NCI-H345 treated with DMSO at 0.1 percent for 48 hours (cell line): ENCODE data around the gene DOCK3.

Source experiments
- DNase-seq: peaks from one replicate; lab custom pipeline; 2025; ENCODE audit not compliant: unreplicated experiment; lab: John Stamatoyannopoulos, UW

DOCK3 gene

DNA sequence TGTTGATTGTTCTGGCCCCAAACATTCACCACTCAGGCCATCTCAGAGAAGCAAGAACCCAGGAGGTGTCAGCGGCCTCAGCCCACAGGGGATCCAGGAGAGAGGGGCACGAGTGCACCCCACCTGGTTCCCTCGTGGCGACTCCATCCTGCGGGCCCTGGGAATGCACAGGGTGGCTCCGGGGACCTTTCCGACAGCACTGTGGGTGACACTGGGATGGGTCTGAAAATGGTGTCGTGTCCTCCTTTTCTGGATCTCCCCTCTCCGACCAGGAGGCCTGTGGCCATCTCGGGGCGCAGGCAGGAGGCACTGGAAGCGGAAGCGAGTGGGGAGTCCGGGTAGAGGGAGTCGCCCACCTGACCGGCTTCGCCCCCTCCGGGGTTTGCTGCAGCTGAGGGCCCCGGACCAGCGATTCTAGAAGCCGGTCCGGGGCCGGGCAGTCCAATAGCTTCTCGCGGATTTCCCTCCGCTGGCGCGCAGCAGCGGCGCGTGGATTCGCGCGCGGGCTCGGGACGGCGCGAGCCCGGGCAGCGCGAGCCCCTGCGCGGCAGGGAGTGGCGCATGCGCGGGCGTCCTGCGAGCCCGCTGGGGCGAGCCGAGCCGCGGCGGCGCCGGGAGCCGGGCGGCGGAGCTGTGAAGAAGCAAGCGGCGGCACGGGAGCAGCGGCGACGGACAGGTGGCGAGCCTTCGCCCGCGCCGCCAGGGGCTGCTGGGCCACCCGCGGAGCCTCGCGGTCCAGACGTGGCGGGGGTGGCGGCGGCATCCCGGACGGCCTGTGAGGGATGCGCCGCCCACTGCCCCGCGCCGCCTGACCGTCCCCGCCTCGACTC is at the start of gene DOCK3:
TSS of gene DOCK3 (plus strand) at position 579 of the 830 bp plus-strand sequence. CDS start 337 bp downstream, outside the sequence.
- no peak for DNase-seq

- no peak for DNase-seq
Measured at GRCh38 chr3:50625231-50626182, 49.2 kb upstream of the DOCK3 start.

DNA sequence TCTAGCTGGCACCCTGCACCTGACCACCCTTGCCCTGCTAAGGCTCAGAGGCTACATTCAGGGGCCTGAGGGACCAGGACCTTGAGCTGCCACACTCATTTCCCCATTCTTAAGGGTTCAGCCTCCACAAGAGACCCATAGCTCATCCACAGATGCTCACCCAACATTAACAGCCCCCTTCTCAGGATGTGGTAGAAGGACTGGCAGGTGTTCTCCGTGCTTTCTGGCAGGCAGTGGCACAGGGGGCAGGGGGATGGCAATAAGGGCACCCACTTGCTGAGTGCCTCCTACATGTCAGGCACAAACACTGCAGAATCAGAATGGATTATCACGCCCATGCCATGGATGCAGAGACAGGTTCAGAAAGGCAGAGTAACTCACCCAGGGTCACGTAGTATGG is 48.3 kb upstream of the DOCK3 start:
- no peak for DNase-seq

- no peak for DNase-seq
Measured at GRCh38 chr3:50627407-50628051, 47.2 kb upstream of the DOCK3 start.

DNA sequence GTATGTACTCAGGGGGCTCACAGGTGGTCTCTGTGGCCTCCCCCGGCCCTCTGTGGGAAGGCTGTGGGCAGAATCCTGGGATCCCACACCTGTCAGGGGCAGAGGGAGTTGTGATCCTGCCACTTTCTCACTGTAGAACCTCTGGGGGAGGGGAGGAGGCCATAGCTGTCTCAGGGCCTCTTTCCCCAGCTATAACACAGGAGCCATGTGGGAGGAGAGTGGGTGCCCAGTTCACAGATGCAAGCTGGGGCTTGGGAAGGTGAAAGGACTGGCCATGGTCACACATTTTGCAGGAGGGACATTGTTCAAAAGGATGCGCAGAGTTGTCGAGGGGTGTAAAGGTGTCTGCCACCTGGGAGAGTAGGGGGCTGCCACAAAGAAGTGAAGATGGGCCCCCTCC is 46.1 kb upstream of the DOCK3 start:
- DNase-seq, result no peak

DNA sequence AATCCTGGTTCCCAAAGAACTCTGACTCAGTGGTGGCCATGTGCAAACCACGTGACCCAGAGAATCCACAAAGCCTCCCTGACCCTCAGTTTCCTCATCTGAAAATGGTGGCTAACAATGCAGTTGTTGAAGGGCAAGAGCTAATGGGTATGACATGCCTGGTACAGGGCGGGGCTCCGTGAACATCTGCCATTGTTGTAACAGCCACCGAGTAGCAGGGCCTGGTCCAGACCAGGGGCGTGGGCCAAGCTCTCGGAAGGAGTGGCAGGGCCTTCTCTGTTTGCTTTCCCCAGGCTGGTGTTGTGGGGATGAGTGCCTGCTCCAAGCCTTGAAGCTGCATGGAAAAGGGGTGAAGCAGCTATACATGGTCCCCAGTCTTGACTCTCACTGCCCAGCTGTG is 44.3 kb upstream of the DOCK3 start:
- no peak for DNase-seq

GRCh38 chr3:50630877-50631276 is 43.9 kb upstream of the DOCK3 start:
- DNase-seq, result no peak

GRCh38 chr3:50632450-50632849 is 42.3 kb upstream of the DOCK3 start:
- DNase-seq, result no peak

DNA sequence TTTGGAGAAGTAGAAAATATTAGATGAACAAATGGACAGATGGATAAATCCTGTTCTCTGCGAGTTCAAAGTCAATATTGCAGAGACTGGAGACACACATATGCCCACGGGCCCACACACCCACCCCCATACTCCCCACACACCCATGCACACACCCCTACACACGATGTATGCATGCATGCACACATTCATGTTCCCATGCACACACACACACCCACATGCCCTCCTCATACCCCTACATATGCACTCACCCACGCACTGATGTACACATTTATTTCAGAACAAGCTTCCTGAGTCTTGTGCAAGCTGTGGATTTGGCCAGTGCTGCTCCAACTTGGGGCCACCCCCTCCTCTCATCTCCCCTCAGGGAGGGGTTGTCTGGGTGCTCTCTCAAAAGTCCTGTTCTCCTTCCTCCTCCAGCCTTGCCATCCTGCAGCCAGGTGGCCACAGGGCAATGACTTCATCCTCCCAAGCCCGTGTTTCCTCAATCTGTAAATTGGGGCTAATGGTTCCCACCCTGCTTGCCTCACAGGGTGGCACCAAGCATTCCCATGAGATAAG is 41.4 kb upstream of the DOCK3 start:
- no peak for DNase-seq

DNA sequence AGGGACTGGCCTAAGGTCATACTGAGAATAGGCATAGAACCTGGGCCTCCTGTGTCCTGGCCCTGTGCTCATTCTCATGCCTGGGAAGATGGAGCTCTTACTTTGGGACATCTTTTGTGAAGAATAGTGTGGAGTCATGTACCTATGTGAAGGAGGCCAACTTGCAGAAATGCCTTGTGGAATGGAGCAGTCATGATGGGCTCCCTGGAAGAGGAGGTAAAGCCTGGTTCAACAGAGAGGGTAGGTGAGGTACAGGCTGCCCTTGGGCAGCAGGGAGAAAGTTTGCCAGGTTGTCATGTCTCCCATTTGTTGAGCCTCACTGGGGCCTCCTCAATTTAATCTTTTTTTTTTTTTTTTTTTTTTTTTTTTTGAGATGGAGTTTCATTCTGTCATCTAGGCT is 39.7 kb upstream of the DOCK3 start:
- no peak for DNase-seq

DNA sequence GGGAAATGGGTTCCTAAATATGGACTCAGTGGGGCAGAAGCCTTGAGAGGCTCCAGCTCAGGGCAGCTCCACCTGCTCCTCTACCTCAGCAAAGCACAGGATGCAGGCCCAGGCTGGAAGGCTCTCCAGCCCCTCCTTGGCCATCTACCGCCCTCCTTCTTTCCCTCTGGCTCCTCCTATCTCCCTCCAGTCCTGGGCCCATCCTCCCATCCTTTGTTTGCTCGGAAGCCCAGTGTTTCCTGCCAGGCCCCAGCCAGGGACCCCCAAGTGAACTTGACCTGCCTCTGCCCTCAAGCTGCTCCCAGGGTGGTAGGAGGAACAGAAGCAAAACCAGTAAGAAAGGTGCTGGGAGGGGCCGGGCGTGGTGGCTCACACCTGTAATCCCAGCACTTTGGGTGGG is 37.7 kb upstream of the DOCK3 start:
- DNase-seq, result no peak

GRCh38 chr3:50637945-50638344 is 36.8 kb upstream of the DOCK3 start:
- DNase-seq, result no peak

DNA sequence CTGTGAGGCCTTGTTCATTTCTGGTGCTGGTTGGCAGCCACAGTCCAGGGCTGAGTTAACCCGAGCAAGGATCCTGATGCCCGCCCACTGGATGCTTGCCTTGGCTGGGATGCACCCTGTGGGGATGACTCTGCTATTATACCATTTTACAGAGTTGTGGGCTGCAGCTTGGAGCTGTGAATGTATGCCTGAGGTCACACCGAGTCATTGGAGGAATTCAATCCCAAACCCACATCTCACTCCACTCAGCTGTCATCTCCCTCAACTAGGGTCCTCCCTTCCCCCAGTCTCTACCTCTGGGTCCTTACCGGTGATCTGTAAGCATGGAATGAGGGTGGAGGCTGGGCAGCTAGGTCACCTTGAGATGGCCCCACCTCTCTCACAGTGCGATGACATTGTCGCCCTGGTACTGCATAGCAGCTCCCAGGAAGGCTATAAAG is 35.7 kb upstream of the DOCK3 start:
- no peak for DNase-seq

GRCh38 chr3:50642382-50642781 is 32.3 kb upstream of the DOCK3 start:
- DNase-seq, result no peak

DNA sequence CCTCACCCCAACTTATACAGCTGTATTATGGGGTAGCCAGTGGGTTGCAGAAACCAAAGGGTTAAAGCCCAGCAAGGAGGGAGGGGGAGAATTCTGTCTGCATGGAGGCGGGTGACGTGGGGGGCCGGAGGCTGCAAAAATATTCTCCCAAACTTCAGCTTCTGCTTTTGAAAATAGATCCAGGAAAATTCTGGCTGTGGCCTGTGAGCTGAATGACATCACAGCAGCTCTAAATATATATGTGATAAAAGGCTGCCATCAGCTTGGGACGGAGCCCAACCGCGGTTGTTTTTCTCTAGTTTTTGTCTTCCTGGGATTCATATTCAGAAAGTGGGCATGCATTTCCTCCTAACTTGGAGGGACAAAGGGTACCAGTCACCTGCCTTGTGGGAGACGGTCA is 30.2 kb upstream of the DOCK3 start:
- DNase-seq, result no peak

DNA sequence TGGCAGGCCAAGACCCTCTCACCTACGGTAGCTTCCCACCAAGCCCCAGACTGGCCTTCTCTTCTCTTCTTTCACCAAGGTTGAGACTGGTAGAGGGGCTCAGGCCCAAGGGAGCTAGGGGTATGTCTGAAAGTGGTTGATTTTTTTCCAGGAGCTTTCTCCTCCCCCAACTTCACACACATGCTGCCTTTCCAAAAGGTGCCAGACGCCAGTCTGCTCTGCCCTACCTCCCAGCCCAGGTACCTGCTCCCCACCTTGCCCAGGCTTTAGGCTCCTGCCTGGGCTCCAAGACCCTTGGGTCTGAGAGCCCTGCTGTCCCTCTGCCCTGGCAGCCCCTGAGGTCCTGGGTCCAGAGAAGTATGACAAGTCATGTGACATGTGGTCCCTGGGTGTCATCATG is 29.3 kb upstream of the DOCK3 start:
- no peak for DNase-seq

GRCh38 chr3:50648313-50648712 is 26.4 kb upstream of the DOCK3 start:
- DNase-seq, result no peak

DNA sequence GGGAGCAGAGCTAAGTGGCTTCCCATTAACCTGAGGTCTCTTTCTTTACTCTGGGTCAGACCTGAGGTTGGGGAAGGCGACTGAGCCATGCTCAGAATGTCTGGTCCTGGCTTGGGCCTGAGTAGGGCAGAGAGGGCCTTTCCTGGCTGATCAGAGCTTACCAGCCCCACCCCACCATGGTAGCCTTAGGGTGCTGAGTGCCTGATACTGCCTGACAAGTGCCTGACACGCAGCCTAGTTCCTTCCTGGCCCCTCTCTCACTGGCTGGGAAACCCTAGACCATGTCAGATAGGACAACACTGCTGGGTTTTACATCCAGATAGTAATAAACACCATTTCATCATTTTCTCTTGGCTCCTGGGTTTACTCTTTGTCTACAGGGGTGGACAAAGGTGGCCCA is 25.8 kb upstream of the DOCK3 start:
- DNase-seq, result no peak

- DNase-seq, result no peak
Measured at GRCh38 chr3:50649451-50649931, 25.2 kb upstream of the DOCK3 start.

- no peak for DNase-seq
Measured at GRCh38 chr3:50650018-50650417, 24.7 kb upstream of the DOCK3 start.

DNA sequence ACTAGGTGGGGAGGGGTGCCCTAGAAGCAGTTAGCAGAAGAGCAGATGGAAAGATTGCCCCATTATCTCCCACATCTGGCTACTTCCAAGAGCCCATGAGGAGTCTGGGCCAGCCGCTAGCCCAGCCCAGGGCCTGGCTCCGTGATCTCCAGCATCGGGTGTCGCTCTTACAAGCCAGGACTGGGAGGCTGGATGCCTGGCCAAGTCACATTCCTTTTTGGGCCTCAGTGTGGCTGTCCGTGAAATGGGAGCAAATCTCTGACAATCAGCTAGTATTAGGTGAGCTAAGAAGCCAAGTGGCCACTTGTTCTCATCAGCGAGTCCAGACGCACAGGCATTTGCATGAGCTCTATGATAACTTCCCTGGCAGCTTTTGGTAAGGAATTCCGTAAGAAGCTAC is 23.3 kb upstream of the DOCK3 start:
- no peak for DNase-seq
